NCI-H1694 (cell line): ENCODE measurements around the gene CDR2L.
"Not testable (repeated sequence)": the region's sequence is repeated elsewhere in the genome, so short reads cannot be mapped to it uniquely, and the experiment has no call there.

ENCODE experiments used
- DNase-seq: peaks from one replicate; lab custom pipeline; 2025; lab: John Stamatoyannopoulos, UW

The CDR2L gene

DNA sequence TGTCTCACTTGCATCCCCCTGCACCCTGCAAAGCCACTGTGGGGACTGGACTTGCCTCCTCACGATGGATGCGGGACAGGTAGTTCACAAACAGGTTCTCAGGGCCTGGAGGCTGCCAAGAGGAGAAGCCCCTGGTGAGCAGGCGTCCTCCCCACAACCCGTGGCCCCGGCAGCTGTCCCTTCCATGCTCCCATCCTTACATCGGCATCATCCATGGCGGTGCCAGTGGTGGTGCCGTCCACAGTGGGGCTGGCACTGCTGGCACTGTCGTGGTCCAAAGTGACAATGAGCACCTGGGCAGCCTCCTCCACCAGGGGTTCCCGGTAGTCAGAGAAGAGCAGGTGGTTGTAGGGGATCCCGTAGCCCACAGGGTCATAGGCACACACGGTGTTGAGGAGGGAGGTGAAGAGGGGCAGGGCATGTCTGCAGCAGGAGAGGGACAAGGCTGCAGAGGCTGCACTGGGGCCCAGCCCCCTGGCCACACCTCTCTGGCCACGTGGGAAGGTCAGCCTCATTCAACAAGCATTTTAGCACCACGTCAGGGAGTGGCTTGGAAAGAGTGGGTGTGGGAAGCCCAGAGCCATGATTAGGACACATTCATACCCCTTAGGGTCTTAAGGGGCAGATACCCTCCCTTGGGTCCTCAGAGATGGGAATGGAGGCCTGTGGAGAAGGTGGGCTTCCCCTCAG lies 27.5 kb upstream of the CDR2L start:
- no peak for DNase-seq

GRCh38 chr17:74960570-74961342 lies 26.7 kb upstream of the CDR2L start:
- peak; percentile 59 for DNase-seq

DNA sequence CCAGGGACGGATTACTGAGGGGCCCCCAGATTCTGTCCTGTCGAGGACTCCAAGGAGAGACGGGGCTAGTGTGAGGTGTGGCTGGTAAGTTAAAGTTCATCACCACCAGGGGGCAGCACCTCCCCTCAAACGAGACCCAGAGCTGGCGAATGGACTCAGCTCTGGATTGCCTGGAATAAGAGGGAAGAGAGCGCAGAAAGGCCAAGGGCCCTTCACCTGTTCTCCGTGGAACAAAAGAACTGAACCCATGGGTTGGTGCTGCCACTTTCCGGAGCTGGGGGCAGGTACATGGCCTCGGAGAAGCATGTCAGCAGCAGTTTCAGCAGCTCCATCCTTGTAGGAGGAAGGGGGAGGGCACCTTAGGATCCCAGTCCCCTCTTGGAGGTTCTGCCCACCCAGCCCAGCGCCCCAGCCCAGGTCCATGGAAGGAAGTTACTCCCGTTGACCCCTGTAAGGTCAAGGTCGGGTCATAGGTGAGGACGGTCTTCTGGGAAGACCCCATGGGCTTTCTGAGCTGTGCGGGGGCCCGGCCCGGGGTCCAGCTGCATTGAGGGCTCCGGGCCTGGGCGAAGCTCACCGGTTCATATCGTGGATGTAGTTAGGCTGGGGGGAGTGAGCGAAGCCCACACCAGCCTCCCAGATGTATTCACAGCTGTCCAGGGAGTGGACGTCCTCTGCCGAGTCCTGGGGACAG lies 25.6 kb upstream of the CDR2L start:
- DNase-seq = peak; percentile 90

- DNase-seq = peak; percentile 37
These were observed 24.6 kb upstream of the CDR2L start for GRCh38 chr17:74962622-74963394.

- no peak for DNase-seq
These were observed 23.8 kb upstream of the CDR2L start for GRCh38 chr17:74963656-74964055.

DNA sequence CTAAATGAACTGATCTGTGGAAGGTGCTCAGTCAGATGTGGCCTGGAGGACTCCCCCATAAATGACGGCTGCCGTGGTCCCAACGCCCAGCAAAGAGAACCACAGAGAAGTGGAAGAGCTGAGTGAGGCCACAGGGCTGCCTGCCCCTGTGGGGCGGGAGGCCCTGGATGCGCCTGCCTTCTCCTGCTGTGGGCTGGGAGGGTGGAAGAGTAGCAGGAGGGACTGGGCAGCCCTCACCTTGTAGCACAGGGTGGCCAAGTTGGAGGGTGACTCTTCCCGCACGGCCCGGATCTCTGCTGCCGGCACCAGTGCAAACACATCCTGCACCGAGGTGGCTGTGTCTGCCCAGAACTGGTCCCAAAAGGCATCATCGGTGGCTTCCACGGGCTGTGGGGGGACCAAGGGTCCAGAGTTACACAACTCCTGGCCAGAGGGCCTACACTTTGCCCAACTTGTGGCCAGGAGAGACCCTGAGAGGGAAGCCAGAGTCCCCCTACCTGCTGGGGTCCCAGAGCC lies 23.1 kb upstream of the CDR2L start:
- DNase-seq = no peak

GRCh38 chr17:74964988-74965622 lies 22.3 kb upstream of the CDR2L start:
- DNase-seq = no peak

GRCh38 chr17:74968361-74968780 lies 19.1 kb upstream of the CDR2L start:
- DNase-seq = no peak

DNA sequence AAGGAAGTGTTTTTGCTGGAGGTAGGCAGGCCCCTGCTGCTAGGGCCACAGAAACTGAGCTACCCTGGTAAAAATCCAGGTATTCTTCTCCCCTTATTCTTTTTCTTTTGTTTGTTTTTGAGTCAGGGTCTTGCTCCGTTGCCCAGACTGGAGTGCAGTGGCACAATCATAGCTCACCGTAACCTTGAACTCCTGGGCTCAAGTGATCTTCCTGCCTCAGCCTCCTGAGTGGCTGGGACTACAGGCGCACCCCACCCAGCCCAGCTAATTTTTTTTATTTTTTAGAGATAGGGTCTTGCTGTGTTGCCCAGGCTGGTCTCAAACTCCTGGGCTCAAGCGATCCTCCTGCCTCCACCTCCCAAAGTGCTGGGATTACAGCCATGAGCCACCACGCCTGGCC lies 17.9 kb upstream of the CDR2L start:
- not testable (repeated sequence) for DNase-seq

DNA sequence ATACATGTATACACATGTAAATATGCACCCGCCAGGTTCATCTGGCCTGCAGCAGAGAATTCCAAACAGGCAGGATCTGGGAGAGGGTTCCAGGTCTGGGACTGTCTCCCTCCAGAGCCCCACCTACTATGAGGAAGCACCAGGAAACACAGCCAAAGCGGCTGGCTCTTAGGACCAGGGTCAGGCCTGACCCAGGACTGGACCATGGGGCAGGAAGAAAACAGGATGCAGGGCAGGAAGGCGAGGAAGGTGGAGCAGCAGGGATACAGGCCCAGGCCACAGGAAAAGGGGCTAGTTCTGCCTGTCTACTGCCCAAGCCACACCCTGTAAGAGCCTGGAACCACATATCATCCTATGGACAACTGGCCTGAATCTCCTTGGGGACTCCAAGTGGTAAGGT lies 17.0 kb upstream of the CDR2L start:
- DNase-seq = no peak

GRCh38 chr17:74971069-74971841 lies 16.2 kb upstream of the CDR2L start:
- no peak for DNase-seq

DNA sequence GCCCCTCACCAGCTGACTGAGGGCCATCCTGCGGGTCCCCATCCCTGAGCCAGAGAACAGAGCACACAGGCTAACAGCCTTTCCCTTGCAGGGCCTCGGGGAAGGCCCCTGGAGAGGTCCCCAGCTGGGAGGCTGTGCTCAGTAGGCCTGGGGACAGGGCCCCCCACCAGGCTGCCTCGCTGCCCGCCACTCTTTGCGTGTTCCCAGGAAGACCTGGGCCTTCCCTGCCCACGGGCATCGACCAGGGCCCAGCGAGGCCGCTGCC lies 15.7 kb upstream of the CDR2L start:
- no peak for DNase-seq

DNA sequence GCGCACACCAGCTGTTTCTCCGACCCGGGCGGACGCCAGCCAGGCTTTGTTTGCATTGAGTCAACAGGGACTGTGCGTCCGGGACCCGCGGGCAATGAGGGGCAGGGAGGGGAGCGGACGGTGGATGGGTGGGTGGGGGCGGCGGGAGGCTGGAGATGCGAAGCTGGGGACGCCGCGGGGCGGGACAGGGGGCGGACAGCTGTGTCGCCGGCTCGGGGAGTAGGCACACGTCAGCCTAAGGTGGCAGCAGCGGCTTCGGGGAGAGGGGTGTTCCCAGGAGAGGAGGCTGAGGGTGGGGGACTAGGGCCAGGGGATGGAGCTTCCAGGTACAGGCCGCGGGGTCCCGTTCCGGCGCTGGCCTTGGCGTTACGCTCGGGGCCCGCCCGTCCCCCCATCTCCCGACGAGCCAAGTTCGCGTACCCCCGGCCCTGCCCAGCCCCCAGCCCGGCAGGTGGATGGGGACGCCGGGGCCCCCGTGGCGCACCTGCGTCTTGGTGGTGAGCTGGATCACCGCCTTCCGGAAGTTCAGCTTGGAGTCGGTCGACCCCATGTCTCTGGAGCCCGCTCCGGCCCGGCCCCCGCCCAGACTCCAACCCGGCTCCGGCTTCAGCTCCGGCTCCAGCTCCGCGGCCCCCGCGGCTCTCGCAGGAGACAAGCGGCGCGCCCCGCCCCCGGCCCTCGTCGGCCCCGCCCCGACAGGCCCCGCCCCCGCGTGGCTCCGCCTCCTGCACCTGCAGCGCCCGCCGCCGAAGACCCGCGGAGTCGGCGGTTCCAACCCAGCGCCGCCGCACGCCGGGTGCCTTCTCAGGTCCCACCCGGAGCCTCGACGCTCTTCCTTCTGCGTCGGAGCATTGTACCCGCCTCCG lies 15.1 kb upstream of the CDR2L start, which contains the start of gene HID1:
HID1 (minus strand) TSS at position 653 of the 866 bp plus-strand sequence; CDS start at position 550, 103 bp downstream.
- no peak for DNase-seq

DNA sequence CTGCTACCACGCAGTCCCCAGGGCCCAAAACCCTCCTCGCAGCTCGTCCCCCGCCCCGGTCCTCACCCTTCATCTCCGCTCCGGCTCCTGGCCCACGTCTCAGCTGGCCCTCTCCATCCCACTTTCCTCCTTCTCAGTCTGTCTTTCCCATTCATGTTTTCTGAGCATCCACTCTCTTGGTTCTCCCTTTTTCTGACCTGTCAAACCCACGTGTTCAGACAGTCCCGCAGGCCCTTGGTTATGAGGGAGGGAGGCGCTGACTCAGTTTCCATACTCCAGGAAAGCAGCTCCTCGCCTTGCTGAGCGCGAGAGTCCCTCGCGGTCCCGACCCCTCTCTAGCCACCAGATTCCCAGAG lies 14.5 kb upstream of the CDR2L start:
- DNase-seq = no peak

GRCh38 chr17:74975943-74976342 lies 11.5 kb upstream of the CDR2L start:
- DNase-seq = no peak

GRCh38 chr17:74977802-74978201 lies 9.6 kb upstream of the CDR2L start:
- DNase-seq = no peak

DNA sequence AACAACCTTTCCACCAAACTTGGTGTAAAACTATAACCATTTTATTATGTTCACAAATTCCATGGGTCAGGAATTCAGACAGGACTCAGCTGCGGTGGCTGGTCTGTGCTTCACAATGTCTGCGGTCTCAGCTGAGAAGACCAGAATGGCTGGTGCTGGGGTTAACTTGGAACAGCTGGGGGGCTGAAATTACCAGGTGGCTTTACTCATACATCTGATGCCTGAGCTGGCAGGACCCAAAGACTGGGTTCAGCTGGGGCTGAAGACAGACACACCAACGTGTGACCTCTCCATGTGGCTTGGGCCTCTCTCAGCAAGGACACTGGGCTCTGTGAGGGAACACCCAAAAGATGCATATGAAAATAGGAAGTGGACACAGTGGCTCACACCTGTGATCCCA lies 9.2 kb upstream of the CDR2L start:
- DNase-seq = no peak

GRCh38 chr17:74979408-74980146 lies 7.9 kb upstream of the CDR2L start:
- DNase-seq = no peak

- DNase-seq = no peak
These were observed 6.0 kb upstream of the CDR2L start for GRCh38 chr17:74981318-74981978.
